H9 (cell line): Measurements from ENCODE around the gene IL17F. TPM values are rescaled to one million over a fixed set of nuclear protein-coding genes. Genes with fewer than 3 reads are reported as not detected.
A peak's percentile ranks its signal among the peaks of the same experiment; 100 is the strongest.

Source experiments
- DNase-seq: peaks from one replicate; pipeline ENCODE4 v3.0.0-alpha.2; 2017
- H2AFZ ChIP-seq: one replicate; pipeline ENCODE4 v1.6.1; 2013; ENCODE audit warnings: mild to moderate bottlenecking, low read length, control low read depth, moderate library complexity
- H2AK5ac ChIP-seq: 2 replicates; pipeline ENCODE4 v1.6.1; 2013; ENCODE audit warnings: low read length, control low read depth, mixed read lengths; ENCODE audit not compliant: insufficient read length
- H2BK120ac ChIP-seq: one replicate; pipeline ENCODE4 v1.6.1; 2013; ENCODE audit warnings: low read depth, mild to moderate bottlenecking, low read length, control low read depth, inconsistent platforms; ENCODE audit not compliant: poor library complexity, severe bottlenecking
- H2BK12ac ChIP-seq: 2 replicates; pipeline ENCODE4 v1.6.1; 2013; ENCODE audit warnings: low read length, control low read depth, mixed read lengths, low read depth; ENCODE audit not compliant: insufficient read length
- H2BK15ac ChIP-seq: 2 replicates; pipeline ENCODE4 v1.6.1; 2013; ENCODE audit warnings: low read depth, low read length, control low read depth
- H2BK20ac ChIP-seq: one replicate; pipeline ENCODE4 v1.6.1; 2013; ENCODE audit warnings: low read depth, mild to moderate bottlenecking, low read length, control low read depth, inconsistent platforms; ENCODE audit not compliant: poor library complexity, severe bottlenecking
- H2BK5ac ChIP-seq: 2 replicates; pipeline ENCODE4 v1.6.1; 2013; ENCODE audit warnings: low read length, control low read depth, mixed read lengths; ENCODE audit not compliant: insufficient read length
- H3K14ac ChIP-seq: 2 replicates; pipeline ENCODE4 v1.6.1; 2013; ENCODE audit warnings: low read length, control low read depth; ENCODE audit not compliant: insufficient read depth
- H3K18ac ChIP-seq: 2 replicates; pipeline ENCODE4 v1.6.1; 2013; ENCODE audit warnings: low read depth, mild to moderate bottlenecking, mixed read lengths, low read length, control low read depth; ENCODE audit not compliant: insufficient read length
- H3K23ac ChIP-seq: 2 replicates; pipeline ENCODE4 v1.6.1; 2013; ENCODE audit warnings: low read length, control low read depth, mixed read lengths, low read depth; ENCODE audit not compliant: insufficient read length
- H3K23me2 ChIP-seq: 2 replicates; pipeline ENCODE4 v1.6.1; 2013; ENCODE audit warnings: low read depth, mild to moderate bottlenecking, mixed read lengths, low read length, control low read depth; ENCODE audit not compliant: insufficient read length, poor library complexity, severe bottlenecking
- H3K27ac ChIP-seq: 2 replicates; pipeline ENCODE4 v1.5.1; 2013; ENCODE audit warnings: low read length, control low read depth, mixed read lengths, low read depth; ENCODE audit not compliant: insufficient read length
- H3K27me3 ChIP-seq: 2 replicates; pipeline ENCODE4 v1.6.1; 2013; ENCODE audit warnings: low read length, control low read depth, inconsistent platforms; ENCODE audit not compliant: insufficient read depth
- H3K4ac ChIP-seq: 2 replicates; pipeline ENCODE4 v1.6.1; 2013; ENCODE audit warnings: low read depth, mild to moderate bottlenecking, control low read depth, inconsistent platforms, low read length, moderate library complexity
- H3K4me1 ChIP-seq: 2 replicates; pipeline ENCODE4 v1.6.1; 2013; ENCODE audit warnings: low read length, control low read depth, inconsistent platforms; ENCODE audit not compliant: insufficient read depth
- H3K4me2 ChIP-seq: 2 replicates; pipeline ENCODE4 v1.6.1; 2013; ENCODE audit warnings: low read length, control low read depth, mixed read lengths; ENCODE audit not compliant: insufficient read length, insufficient read depth
- H3K56ac ChIP-seq: 2 replicates; pipeline ENCODE4 v1.6.1; 2013; ENCODE audit warnings: low read depth, mild to moderate bottlenecking, mixed read lengths, low read length, control low read depth; ENCODE audit not compliant: insufficient read length
- H3K79me1 ChIP-seq: 2 replicates; pipeline ENCODE4 v1.6.1; 2013; ENCODE audit warnings: low read depth, mild to moderate bottlenecking, moderate library complexity, low read length, control low read depth, inconsistent platforms; ENCODE audit not compliant: insufficient read depth, poor library complexity, severe bottlenecking
- H3K79me2 ChIP-seq: 2 replicates; pipeline ENCODE4 v1.6.1; 2013; ENCODE audit warnings: low read length, control low read depth, inconsistent platforms; ENCODE audit not compliant: insufficient read depth
- H3K9ac ChIP-seq: 2 replicates; pipeline ENCODE4 v1.6.1; 2013; ENCODE audit warnings: low read length, control low read depth, mixed read lengths; ENCODE audit not compliant: insufficient read length; ENCODE audit errors: extremely low read depth
- H3K9me3 ChIP-seq: one replicate; pipeline ENCODE4 v1.6.1; 2013; ENCODE audit warnings: low read depth, low read length, inconsistent platforms; ENCODE audit not compliant: control insufficient read depth
- H3T11ph ChIP-seq: one replicate; pipeline ENCODE4 v1.6.1; 2013; ENCODE audit warnings: mild to moderate bottlenecking, low read length, control low read depth, inconsistent platforms
- H4K20me1 ChIP-seq: one replicate; pipeline ENCODE4 v1.6.1; 2013; ENCODE audit not compliant: control insufficient read depth, insufficient read length, insufficient read depth
- H4K5ac ChIP-seq: 2 replicates; pipeline ENCODE4 v1.6.1; 2013; ENCODE audit warnings: low read depth, mild to moderate bottlenecking, mixed read lengths, low read length, control low read depth; ENCODE audit not compliant: insufficient read length
- H4K8ac ChIP-seq: replicated peaks from 2 replicates; pipeline ENCODE4 v1.6.1; 2013; ENCODE audit warnings: low read length, control low read depth, mixed read lengths, low read depth; ENCODE audit not compliant: insufficient read length
- H4K91ac ChIP-seq: 2 replicates; pipeline ENCODE4 v1.6.1; 2013; ENCODE audit warnings: low read depth, mild to moderate bottlenecking, moderate library complexity, mixed read lengths, low read length, control low read depth; ENCODE audit not compliant: insufficient read length
- H3K27ac Mint-ChIP-seq, 3 experiments: 2 replicates in 2 of 3; 3 replicates in 1 of 3; pipeline ENCODE4 v1.8.0; 2020 to 2021; ENCODE audit warnings: mixed read lengths in 3 of 3, mild to moderate bottlenecking in 1 of 3, moderate library complexity in 1 of 3
- H3K27me3 Mint-ChIP-seq: 2 replicates; pipeline ENCODE4 v1.8.0; 2021; ENCODE audit warnings: low read depth, mild to moderate bottlenecking, moderate library complexity, mixed read lengths
- H3K36me3 Mint-ChIP-seq, 3 experiments: 2 replicates in 2 of 3; 3 replicates in 1 of 3; pipeline ENCODE4 v1.8.0; 2020 to 2021; ENCODE audit warnings: low read depth in 3 of 3, mixed read lengths in 3 of 3; ENCODE audit not compliant: insufficient read depth in 1 of 3
- H3K4me1 Mint-ChIP-seq, 2 experiments: 2 replicates each; pipeline ENCODE4 v1.8.0; 2020; ENCODE audit warnings: mixed read lengths in 2 of 2
- H3K4me3 Mint-ChIP-seq, 2 experiments: 2 replicates in 1 of 2; 3 replicates in 1 of 2; pipeline ENCODE4 v1.8.0; 2020 to 2021; ENCODE audit warnings: mild to moderate bottlenecking in 2 of 2, mixed read lengths in 2 of 2, moderate library complexity in 1 of 2
- H3K9me3 Mint-ChIP-seq, 2 experiments: 2 replicates in 1 of 2; 3 replicates in 1 of 2; pipeline ENCODE4 v1.8.0; 2020; ENCODE audit warnings: mild to moderate bottlenecking in 2 of 2, mixed read lengths in 2 of 2, moderate library complexity in 1 of 2
- CTCF ChIP-seq: fragments of 200-600 bp; sonication (generic); conservative IDR thresholded peaks from 3 replicates; pipeline ENCODE4 v1.8.0; 2021; ENCODE audit warnings: antibody characterized with exemption, mild to moderate bottlenecking
- WGBS: extraction: QIAGEN DNeasy Blood & Tissue Kit; methylation state at CpG from one replicate; pipeline ENCODE4 v1.1.7; 2013; ENCODE audit warnings: missing lambda C conversion rate, low lambda C conversion rate, mixed read lengths; ENCODE audit not compliant: insufficient read length; ENCODE audit errors: extremely low coverage; 5-methylcytosine and 5-hydroxymethylcytosine counted together
- total RNA-seq: library from RNA; stranded (reverse); gene quantifications from 2 replicates; pipeline ENCODE4 v1.2.1, GENCODE V29; 2021

IL17F gene
- total RNA-seq, 1 experiment from 2014 or later, result not detected

- Mint-ChIP-seq H3K27me3 (no peaks in the 10 kb centered on the region), H3K4me1 (peaks cover 9 to 22% of the 10 kb centered on the region in 2 experiments), H3K27ac (peak overlapping the region in 2 of 3 experiments; percentile 89 to 92; a peak in 4 of 7 replicates), H3K36me3 (peaks cover 0 to 6% (median 0%) of the 10 kb centered on the region in 3 experiments; a peak in 4 of 7 replicates), H3K9me3 (peaks cover 0 to 5% of the 10 kb centered on the region in 2 experiments; a peak in 1 of 5 replicates), H3K4me3 (no peak overlapping the region)
- TF ChIP-seq CTCF, result no peak
- no peak for DNase-seq
- no peak overlapping the region for H4K91ac ChIP-seq
- H2BK20ac ChIP-seq, result no peak overlapping the region
- no peak overlapping the region for H3K27ac ChIP-seq
- no peak overlapping the region for H2BK12ac ChIP-seq
- H3K23ac ChIP-seq, result no peak overlapping the region
- H3K23me2 ChIP-seq, result no peaks in the 10 kb centered on the region
- no peak overlapping the region for H4K5ac ChIP-seq
- H3K9ac ChIP-seq, result no peak overlapping the region
- H3K79me2 ChIP-seq, result no peaks in the 10 kb centered on the region
- no peak overlapping the region for H3K4ac ChIP-seq
- no peaks in the 10 kb centered on the region for H3K79me1 ChIP-seq
- H2BK15ac ChIP-seq, result no peak overlapping the region
- no peak overlapping the region for H3K4me2 ChIP-seq
- H4K8ac ChIP-seq, result no peak overlapping the region
- no peak overlapping the region for H3K56ac ChIP-seq
- H2BK5ac ChIP-seq, result no peak overlapping the region
- H2BK120ac ChIP-seq, result no peak overlapping the region
- no peaks in the 10 kb centered on the region for H3K9me3 ChIP-seq
- H2AK5ac ChIP-seq, result no peak overlapping the region
- H3T11ph ChIP-seq, result no peak overlapping the region
- WGBS, result no CpG with 5 or more reads among the region's 2 CpGs
- H2AFZ ChIP-seq, result no peak overlapping the region
- no peaks in the 10 kb centered on the region for H3K4me1 ChIP-seq
- no peaks in the 10 kb centered on the region for H3K27me3 ChIP-seq
- H3K18ac ChIP-seq, result no peak overlapping the region
- H4K20me1 ChIP-seq, result no peaks in the 10 kb centered on the region
- H3K14ac ChIP-seq, result no peak overlapping the region
These were observed 54.3 kb downstream of the IL17F start for GRCh38 chr6:52189974-52190373.
